H9 (cell line): Measurements from ENCODE around the gene CDH23. TPM values are rescaled to one million over a fixed set of nuclear protein-coding genes. Genes with fewer than 3 reads are reported as not detected.

Experiments
- DNase-seq: peaks from one replicate; pipeline ENCODE4 v3.0.0-alpha.2; 2017
- H2AFZ ChIP-seq: one replicate; pipeline ENCODE4 v1.6.1; 2013; ENCODE audit warnings: mild to moderate bottlenecking, low read length, control low read depth, moderate library complexity
- H2AK5ac ChIP-seq: 2 replicates; pipeline ENCODE4 v1.6.1; 2013; ENCODE audit warnings: low read length, control low read depth, mixed read lengths; ENCODE audit not compliant: insufficient read length
- H2BK120ac ChIP-seq: one replicate; pipeline ENCODE4 v1.6.1; 2013; ENCODE audit warnings: low read depth, mild to moderate bottlenecking, low read length, control low read depth, inconsistent platforms; ENCODE audit not compliant: poor library complexity, severe bottlenecking
- H2BK12ac ChIP-seq: 2 replicates; pipeline ENCODE4 v1.6.1; 2013; ENCODE audit warnings: low read length, control low read depth, mixed read lengths, low read depth; ENCODE audit not compliant: insufficient read length
- H2BK15ac ChIP-seq: 2 replicates; pipeline ENCODE4 v1.6.1; 2013; ENCODE audit warnings: low read depth, low read length, control low read depth
- H2BK20ac ChIP-seq: one replicate; pipeline ENCODE4 v1.6.1; 2013; ENCODE audit warnings: low read depth, mild to moderate bottlenecking, low read length, control low read depth, inconsistent platforms; ENCODE audit not compliant: poor library complexity, severe bottlenecking
- H2BK5ac ChIP-seq: 2 replicates; pipeline ENCODE4 v1.6.1; 2013; ENCODE audit warnings: low read length, control low read depth, mixed read lengths; ENCODE audit not compliant: insufficient read length
- H3K14ac ChIP-seq: 2 replicates; pipeline ENCODE4 v1.6.1; 2013; ENCODE audit warnings: low read length, control low read depth; ENCODE audit not compliant: insufficient read depth
- H3K18ac ChIP-seq: 2 replicates; pipeline ENCODE4 v1.6.1; 2013; ENCODE audit warnings: low read depth, mild to moderate bottlenecking, mixed read lengths, low read length, control low read depth; ENCODE audit not compliant: insufficient read length
- H3K23ac ChIP-seq: 2 replicates; pipeline ENCODE4 v1.6.1; 2013; ENCODE audit warnings: low read length, control low read depth, mixed read lengths, low read depth; ENCODE audit not compliant: insufficient read length
- H3K23me2 ChIP-seq: 2 replicates; pipeline ENCODE4 v1.6.1; 2013; ENCODE audit warnings: low read depth, mild to moderate bottlenecking, mixed read lengths, low read length, control low read depth; ENCODE audit not compliant: insufficient read length, poor library complexity, severe bottlenecking
- H3K27ac ChIP-seq: 2 replicates; pipeline ENCODE4 v1.5.1; 2013; ENCODE audit warnings: low read length, control low read depth, mixed read lengths, low read depth; ENCODE audit not compliant: insufficient read length
- H3K27me3 ChIP-seq: 2 replicates; pipeline ENCODE4 v1.6.1; 2013; ENCODE audit warnings: low read length, control low read depth, inconsistent platforms; ENCODE audit not compliant: insufficient read depth
- H3K4ac ChIP-seq: 2 replicates; pipeline ENCODE4 v1.6.1; 2013; ENCODE audit warnings: low read depth, mild to moderate bottlenecking, control low read depth, inconsistent platforms, low read length, moderate library complexity
- H3K4me1 ChIP-seq: 2 replicates; pipeline ENCODE4 v1.6.1; 2013; ENCODE audit warnings: low read length, control low read depth, inconsistent platforms; ENCODE audit not compliant: insufficient read depth
- H3K4me2 ChIP-seq: 2 replicates; pipeline ENCODE4 v1.6.1; 2013; ENCODE audit warnings: low read length, control low read depth, mixed read lengths; ENCODE audit not compliant: insufficient read length, insufficient read depth
- H3K56ac ChIP-seq: 2 replicates; pipeline ENCODE4 v1.6.1; 2013; ENCODE audit warnings: low read depth, mild to moderate bottlenecking, mixed read lengths, low read length, control low read depth; ENCODE audit not compliant: insufficient read length
- H3K79me1 ChIP-seq: 2 replicates; pipeline ENCODE4 v1.6.1; 2013; ENCODE audit warnings: low read depth, mild to moderate bottlenecking, moderate library complexity, low read length, control low read depth, inconsistent platforms; ENCODE audit not compliant: insufficient read depth, poor library complexity, severe bottlenecking
- H3K79me2 ChIP-seq: 2 replicates; pipeline ENCODE4 v1.6.1; 2013; ENCODE audit warnings: low read length, control low read depth, inconsistent platforms; ENCODE audit not compliant: insufficient read depth
- H3K9ac ChIP-seq: 2 replicates; pipeline ENCODE4 v1.6.1; 2013; ENCODE audit warnings: low read length, control low read depth, mixed read lengths; ENCODE audit not compliant: insufficient read length; ENCODE audit errors: extremely low read depth
- H3K9me3 ChIP-seq: one replicate; pipeline ENCODE4 v1.6.1; 2013; ENCODE audit warnings: low read depth, low read length, inconsistent platforms; ENCODE audit not compliant: control insufficient read depth
- H3T11ph ChIP-seq: one replicate; pipeline ENCODE4 v1.6.1; 2013; ENCODE audit warnings: mild to moderate bottlenecking, low read length, control low read depth, inconsistent platforms
- H4K20me1 ChIP-seq: one replicate; pipeline ENCODE4 v1.6.1; 2013; ENCODE audit not compliant: control insufficient read depth, insufficient read length, insufficient read depth
- H4K5ac ChIP-seq: 2 replicates; pipeline ENCODE4 v1.6.1; 2013; ENCODE audit warnings: low read depth, mild to moderate bottlenecking, mixed read lengths, low read length, control low read depth; ENCODE audit not compliant: insufficient read length
- H4K8ac ChIP-seq: replicated peaks from 2 replicates; pipeline ENCODE4 v1.6.1; 2013; ENCODE audit warnings: low read length, control low read depth, mixed read lengths, low read depth; ENCODE audit not compliant: insufficient read length
- H4K91ac ChIP-seq: 2 replicates; pipeline ENCODE4 v1.6.1; 2013; ENCODE audit warnings: low read depth, mild to moderate bottlenecking, moderate library complexity, mixed read lengths, low read length, control low read depth; ENCODE audit not compliant: insufficient read length
- H3K27ac Mint-ChIP-seq, 3 experiments: 2 replicates in 2 of 3; 3 replicates in 1 of 3; pipeline ENCODE4 v1.8.0; 2020 to 2021; ENCODE audit warnings: mixed read lengths in 3 of 3, mild to moderate bottlenecking in 1 of 3, moderate library complexity in 1 of 3
- H3K27me3 Mint-ChIP-seq: 2 replicates; pipeline ENCODE4 v1.8.0; 2021; ENCODE audit warnings: low read depth, mild to moderate bottlenecking, moderate library complexity, mixed read lengths
- H3K36me3 Mint-ChIP-seq, 3 experiments: 2 replicates in 2 of 3; 3 replicates in 1 of 3; pipeline ENCODE4 v1.8.0; 2020 to 2021; ENCODE audit warnings: low read depth in 3 of 3, mixed read lengths in 3 of 3; ENCODE audit not compliant: insufficient read depth in 1 of 3
- H3K4me1 Mint-ChIP-seq, 2 experiments: 2 replicates each; pipeline ENCODE4 v1.8.0; 2020; ENCODE audit warnings: mixed read lengths in 2 of 2
- H3K4me3 Mint-ChIP-seq, 2 experiments: 2 replicates in 1 of 2; 3 replicates in 1 of 2; pipeline ENCODE4 v1.8.0; 2020 to 2021; ENCODE audit warnings: mild to moderate bottlenecking in 2 of 2, mixed read lengths in 2 of 2, moderate library complexity in 1 of 2
- H3K9me3 Mint-ChIP-seq, 2 experiments: 2 replicates in 1 of 2; 3 replicates in 1 of 2; pipeline ENCODE4 v1.8.0; 2020; ENCODE audit warnings: mild to moderate bottlenecking in 2 of 2, mixed read lengths in 2 of 2, moderate library complexity in 1 of 2
- CTCF ChIP-seq: fragments of 200-600 bp; sonication (generic); conservative IDR thresholded peaks from 3 replicates; pipeline ENCODE4 v1.8.0; 2021; ENCODE audit warnings: antibody characterized with exemption, mild to moderate bottlenecking
- WGBS: extraction: QIAGEN DNeasy Blood & Tissue Kit; methylation state at CpG from one replicate; pipeline ENCODE4 v1.1.7; 2013; ENCODE audit warnings: missing lambda C conversion rate, low lambda C conversion rate, mixed read lengths; ENCODE audit not compliant: insufficient read length; ENCODE audit errors: extremely low coverage; 5-methylcytosine and 5-hydroxymethylcytosine counted together
- total RNA-seq: library from RNA; stranded (reverse); gene quantifications from 2 replicates; pipeline ENCODE4 v1.2.1, GENCODE V29; 2021

Gene CDH23
- total RNA-seq, 1 experiment from 2014 or later, result 2.1 TPM

GRCh38 chr10:71562904-71563303 is 166.2 kb downstream of the CDH23 start:
- no peak overlapping the region for H4K8ac ChIP-seq
- H3K4me1 ChIP-seq, result peaks cover 13% of the 10 kb centered on the region; the same call in 1 of the 2 replicates
- no peak overlapping the region for H2AK5ac ChIP-seq
- Mint-ChIP-seq H3K4me3 (no peak overlapping the region), H3K36me3 (no peaks in the 10 kb centered on the region), H3K4me1 (peaks cover 34 to 39% of the 10 kb centered on the region in 2 experiments), H3K27ac (no peak overlapping the region), H3K27me3 (peaks cover 4% of the 10 kb centered on the region), H3K9me3 (no peaks in the 10 kb centered on the region)
- no peak overlapping the region for H2BK15ac ChIP-seq
- no peaks in the 10 kb centered on the region for H3K79me1 ChIP-seq
- no peaks in the 10 kb centered on the region for H3K79me2 ChIP-seq
- H4K20me1 ChIP-seq, result no peaks in the 10 kb centered on the region
- no peak overlapping the region for H2BK5ac ChIP-seq
- no peak overlapping the region for H2BK120ac ChIP-seq
- no peak overlapping the region for H2BK20ac ChIP-seq
- TF ChIP-seq CTCF, result no peak
- no peak overlapping the region for H3T11ph ChIP-seq
- H3K23me2 ChIP-seq, result no peaks in the 10 kb centered on the region
- no peak overlapping the region for H3K9ac ChIP-seq
- no peak overlapping the region for H3K14ac ChIP-seq
- H3K23ac ChIP-seq, result no peak overlapping the region
- no peak overlapping the region for H2BK12ac ChIP-seq
- H4K91ac ChIP-seq, result no peak overlapping the region
- H3K18ac ChIP-seq, result no peak overlapping the region
- DNase-seq, result no peak
- H3K27me3 ChIP-seq, result no peaks in the 10 kb centered on the region
- H2AFZ ChIP-seq, result no peak overlapping the region
- H3K56ac ChIP-seq, result no peak overlapping the region
- no peak overlapping the region for H3K4ac ChIP-seq
- no peak overlapping the region for H3K4me2 ChIP-seq
- H3K27ac ChIP-seq, result no peak overlapping the region
- H4K5ac ChIP-seq, result no peak overlapping the region
- no CpG with 5 or more reads among the region's 3 CpGs for WGBS
- no peaks in the 10 kb centered on the region for H3K9me3 ChIP-seq
